Measurements from ENCODE around the gene ZNF688. TPM values are rescaled to one million over a fixed set of nuclear protein-coding genes. Genes with fewer than 3 reads are reported as not detected.

Gene ZNF688
- 6.5 and 12.9 TPM in 2 replicates for total RNA-seq

- no peak for TF ChIP-seq CTCF (IDR thresholded peaks at IDR 0.05; ENCODE audit: insufficient read depth, low read depth, low read length)
- H3K4me3 ChIP-seq (ENCODE audit: low read depth, low read length), result peak within 1 kb of the TSS; percentile 72
- DNase-seq (ENCODE audit: low read depth), result peak; percentile 99
These were observed at the start of gene ZNF688 for GRCh38 chr16:30571445-30572322. Gene ZNF688, minus strand, starts transcription at chr16:30571714. Its CDS starts 85 bp downstream, at chr16:30571629.

GRCh38 chr16:30620169-30620568 is 48.7 kb upstream of the ZNF688 start:
- no peak for TF ChIP-seq CTCF (IDR thresholded peaks at IDR 0.05; ENCODE audit: insufficient read depth, low read depth, low read length)
- DNase-seq (ENCODE audit: low read depth), result no peak
- H3K4me3 ChIP-seq (ENCODE audit: low read depth, low read length), result no peak overlapping the region

GRCh38 chr16:30619638-30620037 is 48.1 kb upstream of the ZNF688 start:
- H3K4me3 ChIP-seq (ENCODE audit: low read depth, low read length), result no peak overlapping the region
- DNase-seq (ENCODE audit: low read depth), result no peak
- TF ChIP-seq CTCF (IDR thresholded peaks at IDR 0.05; ENCODE audit: insufficient read depth, low read depth, low read length), result no peak

- no peak overlapping the region for H3K4me3 ChIP-seq (ENCODE audit: low read depth, low read length)
- DNase-seq (ENCODE audit: low read depth), result peak; percentile 25
- TF ChIP-seq CTCF (IDR thresholded peaks at IDR 0.05; ENCODE audit: insufficient read depth, low read depth, low read length), result no peak
These were observed 47.7 kb upstream of the ZNF688 start for GRCh38 chr16:30619202-30619601.

- DNase-seq (ENCODE audit: low read depth), result peak; percentile 42
- no peak overlapping the region for H3K4me3 ChIP-seq (ENCODE audit: low read depth, low read length)
- peak; percentile 67 for TF ChIP-seq CTCF (IDR thresholded peaks at IDR 0.05; ENCODE audit: insufficient read depth, low read depth, low read length)
These were observed 44.0 kb upstream of the ZNF688 start for GRCh38 chr16:30615358-30616091.

GRCh38 chr16:30609926-30610839 is 38.7 kb upstream of the ZNF688 start, which contains the start of gene ZNF689:
Gene ZNF689, minus strand, starts transcription at chr16:30610389. Its CDS starts 348 bp downstream, at chr16:30610041.
- DNase-seq (ENCODE audit: low read depth), result peak; percentile 98
- H3K4me3 ChIP-seq (ENCODE audit: low read depth, low read length), result peak within 1 kb of the TSS; percentile 97
- no peak for TF ChIP-seq CTCF (IDR thresholded peaks at IDR 0.05; ENCODE audit: insufficient read depth, low read depth, low read length)
